SJSA1 (cell line): ENCODE measurements around the gene SPDYE17. TPM values are rescaled to one million over a fixed set of nuclear protein-coding genes. Genes with fewer than 3 reads are reported as not detected.
"Not testable (repeated sequence)": the region's sequence is repeated elsewhere in the genome, so short reads cannot be mapped to it uniquely, and the experiment has no call there.

Experiments
- DNase-seq, 2 experiments: peaks; one replicate each; pipeline ENCODE4 v3.0.0-alpha.2; 2015 to 2020; ENCODE audit warnings: low spot score in 2 of 2, low read depth in 1 of 2
- H3K27ac ChIP-seq: fragments of 250-450 bp; sonication (Bioruptor Pico); 2 replicates; pipeline ENCODE4 v1.5.1; 2020; ENCODE audit warnings: mild to moderate bottlenecking, moderate library complexity
- H3K27me3 ChIP-seq: fragments of 250-450 bp; sonication (Bioruptor Pico); replicated peaks from 2 replicates; pipeline ENCODE4 v1.5.1; 2020; ENCODE audit warnings: mild to moderate bottlenecking, moderate library complexity
- H3K36me3 ChIP-seq: fragments of 250-450 bp; sonication (Bioruptor Pico); 2 replicates; pipeline ENCODE4 v1.5.1; 2020; ENCODE audit warnings: mild to moderate bottlenecking
- H3K4me1 ChIP-seq: fragments of 250-450 bp; sonication (Bioruptor Pico); replicated peaks from 2 replicates; pipeline ENCODE4 v1.6.1; 2021; ENCODE audit warnings: mild to moderate bottlenecking
- H3K4me3 ChIP-seq: fragments of 250-450 bp; sonication (Bioruptor Pico); 2 replicates; pipeline ENCODE4 v1.5.1; 2020; ENCODE audit warnings: mild to moderate bottlenecking
- H3K9me3 ChIP-seq: fragments of 250-450 bp; sonication (Bioruptor Pico); replicated peaks from 2 replicates; pipeline ENCODE4 v1.5.1; 2020; ENCODE audit warnings: mild to moderate bottlenecking
- total RNA-seq: library from RNA; depleted of rRNA; stranded (reverse); fragments of >200 nt; shearing (Covaris generic); gene quantifications from 2 replicates; pipeline ENCODE4 v1.2.3, GENCODE V29; 2014

Gene SPDYE17
- total RNA-seq, 1 experiment from 2014 or later, result not detected

- H3K4me3 ChIP-seq, H3K9me3 ChIP-seq, H3K27me3 ChIP-seq, H3K36me3 ChIP-seq, DNase-seq, H3K27ac ChIP-seq, H3K4me1 ChIP-seq: not testable (repeated sequence)
These were observed 26.6 kb downstream of the SPDYE17 start for GRCh38 chr7:77005461-77006057.

- not testable (repeated sequence) for H3K9me3 ChIP-seq, H3K27ac ChIP-seq, H3K4me3 ChIP-seq, H3K4me1 ChIP-seq, H3K36me3 ChIP-seq, H3K27me3 ChIP-seq
- peak in 1 of 2 experiments; percentile 4 for DNase-seq
These were observed 28.0 kb downstream of the SPDYE17 start for GRCh38 chr7:77004151-77004550.

- not testable (repeated sequence) for H3K36me3 ChIP-seq, H3K4me3 ChIP-seq, H3K27ac ChIP-seq, H3K4me1 ChIP-seq, H3K27me3 ChIP-seq, H3K9me3 ChIP-seq
- DNase-seq, result peak in 1 of 2 experiments; percentile 24
These were observed 28.9 kb downstream of the SPDYE17 start for GRCh38 chr7:77003241-77003640.

GRCh38 chr7:77002678-77003233, 29.4 kb downstream of the SPDYE17 start:
- not testable (repeated sequence) for H3K27me3 ChIP-seq, H3K27ac ChIP-seq

GRCh38 chr7:77002104-77002503, 30.1 kb downstream of the SPDYE17 start:
- peak in 1 of 2 experiments; percentile 29 for DNase-seq
- H3K9me3 ChIP-seq, H3K4me3 ChIP-seq, H3K27ac ChIP-seq, H3K4me1 ChIP-seq, H3K27me3 ChIP-seq, H3K36me3 ChIP-seq: not testable (repeated sequence)

More at GRCh38 chr7:77002678-77003233, 29.4 kb downstream of the SPDYE17 start:
- H3K36me3 ChIP-seq, H3K4me3 ChIP-seq, H3K4me1 ChIP-seq, H3K9me3 ChIP-seq: not testable (repeated sequence)
- peak in 1 of 2 experiments; percentile 29 for DNase-seq

GRCh38 chr7:76999474-77000107, 32.6 kb downstream of the SPDYE17 start:
- not testable (repeated sequence) for H3K9me3 ChIP-seq, H3K4me3 ChIP-seq, H3K4me1 ChIP-seq, H3K36me3 ChIP-seq, H3K27me3 ChIP-seq, H3K27ac ChIP-seq
- DNase-seq, result peak in 1 of 2 experiments; percentile 7

- H3K4me1 ChIP-seq, H3K9me3 ChIP-seq, H3K27ac ChIP-seq, H3K36me3 ChIP-seq, H3K27me3 ChIP-seq, H3K4me3 ChIP-seq: not testable (repeated sequence)
- DNase-seq, result peak in 1 of 2 experiments; percentile 47
These were observed 33.3 kb downstream of the SPDYE17 start for GRCh38 chr7:76998764-76999450.

- DNase-seq, result peak in 1 of 2 experiments; percentile 42
- Histone ChIP-seq H3K36me3 (no peaks in the 10 kb centered on the region), H3K4me1 (no peaks in the 10 kb centered on the region), H3K27ac (no peak overlapping the region), H3K9me3 (no peaks in the 10 kb centered on the region), H3K27me3 (no peaks in the 10 kb centered on the region), H3K4me3 (no peak overlapping the region)
These were observed 33.9 kb downstream of the SPDYE17 start for GRCh38 chr7:76998285-76998589.

- no peaks in the 10 kb centered on the region for H3K9me3 ChIP-seq
- no peak overlapping the region for H3K4me3 ChIP-seq
- DNase-seq, result peak in 1 of 2 experiments; percentile 46
- H3K36me3 ChIP-seq, result no peaks in the 10 kb centered on the region
- no peaks in the 10 kb centered on the region for H3K27me3 ChIP-seq
- H3K4me1 ChIP-seq, result no peaks in the 10 kb centered on the region
- no peak overlapping the region for H3K27ac ChIP-seq
These were observed 34.5 kb downstream of the SPDYE17 start for GRCh38 chr7:76997381-76998284.

GRCh38 chr7:76996932-76997331, 35.2 kb downstream of the SPDYE17 start:
- H3K4me1 ChIP-seq, H3K36me3 ChIP-seq, H3K4me3 ChIP-seq, H3K27ac ChIP-seq, H3K27me3 ChIP-seq, H3K9me3 ChIP-seq: not testable (repeated sequence)
- DNase-seq, result peak in 1 of 2 experiments; percentile 33

GRCh38 chr7:76994286-76994685, 37.9 kb downstream of the SPDYE17 start:
- not testable (repeated sequence) for H3K27me3 ChIP-seq, H3K27ac ChIP-seq, H3K4me3 ChIP-seq, H3K36me3 ChIP-seq, H3K9me3 ChIP-seq, H3K4me1 ChIP-seq
- peak in 1 of 2 experiments; percentile 31 for DNase-seq

GRCh38 chr7:76993831-76994230, 38.3 kb downstream of the SPDYE17 start:
- not testable (repeated sequence) for H3K4me1 ChIP-seq, H3K9me3 ChIP-seq, H3K4me3 ChIP-seq, H3K27me3 ChIP-seq, H3K27ac ChIP-seq, H3K36me3 ChIP-seq
- DNase-seq, result peak in 1 of 2 experiments; percentile 44

GRCh38 chr7:76992871-76993270, 39.3 kb downstream of the SPDYE17 start:
- H3K9me3 ChIP-seq, H3K27ac ChIP-seq, H3K4me3 ChIP-seq, H3K36me3 ChIP-seq, H3K27me3 ChIP-seq, H3K4me1 ChIP-seq: not testable (repeated sequence)
- DNase-seq, result peak in 1 of 2 experiments; percentile 8
